GM12874 (cell line): ENCODE data around the gene FAM83F.

Source experiments
- CTCF ChIP-seq: IDR thresholded peaks from 2 replicates; pipeline ENCODE4 v1.5.1; 2011; ENCODE audit warnings: low read depth, mild to moderate bottlenecking, control low read depth, low read length, moderate library complexity; ENCODE audit not compliant: insufficient read depth

The FAM83F gene

GRCh38 chr22:39994566-39995392 is at the start of gene FAM83F:
TSS of gene FAM83F (plus strand) at chr22:39994954. CDS start at chr22:39995043, 89 bp downstream.
- TF ChIP-seq CTCF, result no peak

DNA sequence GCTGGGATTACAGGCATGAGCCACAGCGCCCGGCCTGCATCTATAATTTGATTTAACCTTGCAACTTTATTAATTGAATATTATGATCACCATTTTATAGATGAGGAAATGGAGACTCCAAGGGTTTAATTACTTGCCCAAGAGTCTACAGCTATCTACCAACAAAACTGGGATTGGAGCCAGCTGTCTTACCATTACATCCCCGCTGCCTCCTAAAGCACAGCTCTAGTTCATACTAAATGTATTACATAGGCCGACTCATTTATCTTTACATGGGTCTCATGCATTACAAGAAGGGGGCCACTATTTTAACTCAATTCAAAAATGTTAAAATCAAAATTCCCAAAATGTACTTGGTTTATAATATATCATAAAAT is 48.6 kb upstream of the FAM83F start:
- no peak for TF ChIP-seq CTCF

DNA sequence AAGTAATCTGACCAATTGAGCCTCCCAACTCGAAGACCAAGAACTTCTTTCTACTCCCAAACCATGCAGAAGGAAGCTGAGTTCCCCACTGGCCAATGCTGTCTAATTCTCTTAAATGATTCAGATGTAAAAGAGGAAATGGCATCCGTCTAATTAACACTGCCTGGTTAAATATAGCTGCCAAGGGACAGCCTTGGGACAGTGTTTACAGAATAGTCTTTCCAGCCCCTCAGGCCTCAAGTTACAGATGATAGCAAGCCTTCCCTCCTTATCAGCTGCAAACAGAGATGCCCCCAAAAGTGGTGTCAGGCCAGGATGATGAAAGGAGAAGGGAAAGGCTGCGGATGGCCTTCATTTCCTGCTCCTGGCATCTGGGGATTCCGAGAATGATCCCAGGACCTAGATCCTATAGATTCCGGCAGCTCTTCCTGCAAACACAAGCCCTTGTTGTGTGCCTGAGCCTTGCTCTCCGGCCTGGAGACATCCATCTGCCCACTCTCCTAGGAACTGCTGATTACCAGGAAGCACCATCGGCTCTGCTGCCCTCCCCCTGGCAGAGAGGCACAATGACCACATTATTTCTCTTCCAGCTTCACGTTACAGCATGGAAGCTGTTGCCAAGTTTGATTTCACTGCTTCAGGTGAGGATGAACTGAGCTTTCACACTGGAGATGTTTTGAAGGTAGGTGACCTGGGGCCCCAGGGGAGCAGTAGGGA is 48.1 kb upstream of the FAM83F start:
- no peak for TF ChIP-seq CTCF

DNA sequence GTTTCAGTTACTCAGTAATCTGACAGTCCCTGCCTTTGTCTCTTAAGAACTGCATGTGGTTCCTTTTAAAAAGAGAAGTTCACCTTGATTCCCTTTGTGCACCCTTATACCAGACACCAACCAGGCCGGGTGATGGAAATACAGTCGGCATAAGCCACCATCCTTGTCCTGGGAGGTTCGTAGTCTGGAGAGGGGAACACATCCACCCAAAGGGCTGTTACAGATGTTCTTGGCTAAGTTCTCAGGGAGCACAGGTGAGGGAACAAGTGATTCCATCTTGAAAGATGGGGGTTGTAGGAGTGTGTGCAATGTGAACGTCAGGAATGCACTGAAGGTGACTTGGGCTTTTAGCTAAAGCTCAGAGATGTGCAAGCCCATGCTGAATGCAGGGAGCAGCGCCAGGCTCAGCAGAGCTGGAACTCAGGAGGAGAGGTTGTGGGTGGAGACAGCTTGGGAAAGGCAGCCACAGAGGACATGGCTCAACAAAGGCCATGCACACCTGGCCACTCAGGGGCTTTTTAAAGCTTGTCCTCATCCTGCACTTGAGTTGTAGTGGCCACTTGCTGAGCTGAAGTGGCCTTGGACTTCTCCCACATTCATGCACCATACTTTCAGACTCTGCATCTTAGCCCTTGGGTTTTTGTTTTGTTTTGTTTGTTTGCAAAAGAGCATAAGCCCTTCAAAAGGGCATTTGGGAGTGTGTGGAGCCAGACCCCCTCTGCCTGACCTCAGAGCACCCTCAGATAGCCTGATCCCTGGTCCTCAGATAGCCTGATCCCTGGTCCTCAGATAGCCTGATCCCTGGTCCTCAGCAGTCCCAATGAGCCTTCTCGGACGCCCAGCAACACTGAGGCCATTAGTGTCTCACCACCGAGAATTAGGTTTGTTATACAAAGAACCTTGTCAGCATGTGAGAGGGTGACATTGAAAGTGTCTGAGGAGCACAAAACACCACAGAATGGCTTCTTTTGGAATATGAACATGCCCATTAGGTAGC is 47.2 kb upstream of the FAM83F start:
- TF ChIP-seq CTCF, result no peak

DNA sequence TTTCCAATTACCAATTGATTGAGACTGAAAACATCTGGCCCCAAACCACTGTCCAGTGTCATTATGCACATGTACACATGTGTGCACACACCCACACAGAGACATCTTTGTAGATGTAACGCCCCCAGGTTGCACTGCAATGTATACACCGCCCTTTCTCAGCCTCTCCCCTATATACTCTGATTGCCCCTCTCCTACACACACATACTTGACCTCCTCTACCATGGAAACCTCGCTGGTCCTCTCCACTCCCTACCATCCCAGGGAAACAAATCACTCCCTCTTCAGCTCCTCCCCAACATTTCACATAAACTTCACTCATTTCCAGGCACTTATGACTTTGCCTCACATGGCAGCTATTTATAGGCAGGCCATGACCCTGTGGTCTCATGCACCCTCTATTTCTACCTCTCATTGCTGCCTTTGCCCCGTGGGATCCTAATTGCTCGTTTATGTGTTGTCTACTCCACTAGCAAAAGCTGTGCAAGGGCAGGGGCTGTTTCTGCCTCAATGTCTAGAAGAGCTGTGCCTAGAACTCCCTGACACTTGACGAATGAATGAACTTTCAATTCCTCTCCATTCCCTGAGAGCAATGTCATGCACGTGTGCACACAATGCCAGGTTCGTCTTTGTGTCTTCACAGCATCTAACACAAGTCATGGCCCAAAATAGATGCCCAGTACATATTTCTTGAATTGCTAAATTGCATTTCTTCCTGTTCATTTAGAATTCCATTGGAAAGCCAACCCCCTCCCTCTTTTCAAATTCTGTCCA is 44.6 kb upstream of the FAM83F start:
- TF ChIP-seq CTCF, result no peak

- no peak for TF ChIP-seq CTCF
Observed at GRCh38 chr22:39952347-39952746, 42.4 kb upstream of the FAM83F start.
